OCI-LY7 (cell line): Measurements from ENCODE around the gene CWC22. TPM values are rescaled to one million over a fixed set of nuclear protein-coding genes. Genes with fewer than 3 reads are reported as not detected.

ENCODE experiments used
- BruUV-seq: library from RNA; stranded (reverse); fragments of 400-500 nt; replicated peaks from 2 replicates; lab custom pipeline; 2021; lab: Mats Ljungman, UMichigan
- CTCF ChIA-PET: fragments of 300-600 bp; sonication (Branson Sonifier 250); formaldehyde crosslinking; loops from one replicate; lab custom pipeline; 2022; ENCODE audit warnings: antibody characterized with exemption; ENCODE audit not compliant: unreplicated experiment; lab: Charles Lee
- POLR2A ChIA-PET: fragments of 300-600 bp; sonication (Branson Sonifier 250); formaldehyde crosslinking; loops from one replicate; lab custom pipeline; 2022; ENCODE audit warnings: antibody characterized with exemption; lab: Charles Lee
- DNase-seq: peaks from one replicate; pipeline ENCODE4 v3.0.0-alpha.2; 2015; ENCODE audit warnings: low spot score
- H2AFZ ChIP-seq: fragments of 200-600 bp; sonication (generic), shearing (Covaris generic); 2 replicates; pipeline ENCODE4 v1.6.1; 2014; ENCODE audit warnings: mild to moderate bottlenecking, antibody characterized with exemption, low read length, moderate library complexity
- H3K27ac ChIP-seq: fragments of 200-600 bp; sonication (generic); 2 replicates; pipeline ENCODE4 v1.5.1; 2014; ENCODE audit warnings: mixed run types, low read depth, mild to moderate bottlenecking, moderate library complexity, low read length, inconsistent platforms; ENCODE audit not compliant: poor library complexity, severe bottlenecking
- H3K36me3 ChIP-seq: fragments of 200-600 bp; sonication (generic); 2 replicates; pipeline ENCODE4 v1.6.1; 2014; ENCODE audit warnings: mild to moderate bottlenecking, antibody characterized with exemption, low read length, moderate library complexity, mixed read lengths; ENCODE audit not compliant: insufficient read depth
- H3K4me1 ChIP-seq: fragments of 200-600 bp; sonication (generic); 2 replicates; pipeline ENCODE4 v1.5.1; 2014; ENCODE audit warnings: mild to moderate bottlenecking, low read length; ENCODE audit not compliant: insufficient read depth, poor library complexity, severe bottlenecking
- H3K4me2 ChIP-seq: fragments of 200-600 bp; sonication (generic); 2 replicates; pipeline ENCODE4 v1.6.1; 2014; ENCODE audit warnings: mild to moderate bottlenecking, low read length
- H3K4me3 ChIP-seq: fragments of 200-600 bp; sonication (generic); 2 replicates; pipeline ENCODE4 v1.5.1; 2014; ENCODE audit warnings: mild to moderate bottlenecking, low read depth, low read length; ENCODE audit not compliant: poor library complexity, severe bottlenecking
- H3K79me2 ChIP-seq: fragments of 200-600 bp; sonication (generic); 2 replicates; pipeline ENCODE4 v1.6.1; 2016; ENCODE audit warnings: low read depth, mild to moderate bottlenecking, low read length, moderate library complexity, mixed read lengths; ENCODE audit not compliant: insufficient read depth
- H3K9me2 ChIP-seq: fragments of 200-600 bp; sonication (generic); 2 replicates; pipeline ENCODE4 v1.6.1; 2016; ENCODE audit warnings: mild to moderate bottlenecking, low read length, mixed read lengths; ENCODE audit not compliant: insufficient read depth
- H3K9me3 ChIP-seq: fragments of 200-600 bp; sonication (generic); 2 replicates; pipeline ENCODE4 v1.6.1; 2014; ENCODE audit warnings: mild to moderate bottlenecking, mixed run types, low read length, mixed read lengths
- H4K20me1 ChIP-seq: fragments of 200-600 bp; sonication (generic); 2 replicates; pipeline ENCODE4 v1.6.1; 2014; ENCODE audit warnings: mild to moderate bottlenecking, antibody characterized with exemption, low read length, moderate library complexity, mixed read lengths; ENCODE audit not compliant: insufficient read depth
- CTCF ChIP-seq: fragments of 200-600 bp; sonication (generic); conservative IDR thresholded peaks from 2 replicates; pipeline ENCODE4 v1.5.1; 2014; ENCODE audit warnings: mild to moderate bottlenecking, antibody characterized with exemption, low read length, moderate library complexity, mixed read lengths
- EZH2phosphoT487 ChIP-seq: fragments of 200-600 bp; sonication (generic); IDR thresholded peaks from 2 replicates; pipeline ENCODE4 v1.6.1; 2018; ENCODE audit warnings: low read depth, borderline replicate concordance, mild to moderate bottlenecking, mixed run types, antibody characterized with exemption, low read length, moderate library complexity, mixed read lengths
- intact Hi-C: fragments of 100-400 bp; cut with micrococcal nuclease; formaldehyde crosslinking; loops from one replicate; pipeline ENCODE4 v1.10.0; 2022; ENCODE audit not compliant: unreplicated experiment
- total RNA-seq, 2 experiments: library from RNA; depleted of rRNA in 1 of 2; stranded (reverse); fragments of >200 nt in 1 of 2; shearing (Covaris generic) in 1 of 2; gene quantifications; 2 replicates each; pipeline ENCODE4 v1.2.3, GENCODE V29; 2014 to 2022

CWC22 gene
- total RNA-seq, 2 experiments from 2014 or later, result 11.6 to 20.0 TPM

- Histone ChIP-seq H3K36me3 (no peaks in the 10 kb centered on the region), H4K20me1 (no peaks in the 10 kb centered on the region), H3K4me2 (no peak overlapping the region), H3K4me1 (no peaks in the 10 kb centered on the region), H3K27ac (no peak overlapping the region), H3K9me3 (no peaks in the 10 kb centered on the region), H2AFZ (no peak overlapping the region), H3K79me2 (no peaks in the 10 kb centered on the region), H3K9me2 (no peaks in the 10 kb centered on the region), H3K4me3 (no peak overlapping the region)
- POLR2A ChIA-PET, result no interaction called here
- no TSS peak for BruUV-seq
- DNase-seq, result no peak
- CTCF ChIA-PET, result no interaction called here
- intact Hi-C loops, result no loop called here
- TF ChIP-seq CTCF (no peak), EZH2phosphoT487 (no peak)
Observed at GRCh38 chr2:180017784-180018183, 10.7 kb upstream of the CWC22 start.

- no peak overlapping the region for H3K4me3 ChIP-seq
- ChIA-PET POLR2A (interaction anchor here (1.1 kb wide), 1 partner anchor 62 kb away, joined by 3 read pairs; no protein-coding TSS in a partner anchor), CTCF (no interaction called here)
- BruUV-seq, result no TSS peak
- no peak overlapping the region for H3K4me2 ChIP-seq
- no peaks in the 10 kb centered on the region for H3K36me3 ChIP-seq
- no peaks in the 10 kb centered on the region for H3K79me2 ChIP-seq
- H3K9me2 ChIP-seq, result no peaks in the 10 kb centered on the region
- no peak for TF ChIP-seq CTCF
- TF ChIP-seq EZH2phosphoT487, result no peak
- no peak overlapping the region for H2AFZ ChIP-seq
- no peaks in the 10 kb centered on the region for H3K4me1 ChIP-seq
- no peaks in the 10 kb centered on the region for H3K9me3 ChIP-seq
- intact Hi-C loops, result no loop called here
- H4K20me1 ChIP-seq, result no peaks in the 10 kb centered on the region
- H3K27ac ChIP-seq, result no peak overlapping the region
- no peak for DNase-seq
Observed at GRCh38 chr2:180016937-180017336, 9.8 kb upstream of the CWC22 start.

GRCh38 chr2:180015951-180016709 is 9.0 kb upstream of the CWC22 start:
- Histone ChIP-seq H3K4me1 (peaks cover 2% of the 10 kb centered on the region), H3K9me2 (no peaks in the 10 kb centered on the region), H3K9me3 (no peaks in the 10 kb centered on the region), H4K20me1 (no peaks in the 10 kb centered on the region), H3K27ac (no peak overlapping the region), H3K36me3 (no peaks in the 10 kb centered on the region), H3K79me2 (no peaks in the 10 kb centered on the region), H3K4me3 (no peak overlapping the region), H3K4me2 (no peak overlapping the region), H2AFZ (no peak overlapping the region)
- ChIA-PET CTCF (no interaction called here), POLR2A (interaction anchor here (0.6 to 1.1 kb wide), 3 partner anchors 12 to 1003 kb away, joined by 3 to 4 read pairs (median 3); no protein-coding TSS in a partner anchor)
- intact Hi-C loops, result no loop called here
- TF ChIP-seq EZH2phosphoT487 (no peak), CTCF (no peak)
- DNase-seq, result no peak
- BruUV-seq, result no TSS peak
